ENCODE measurements around the gene TXNDC17. TPM values are rescaled to one million over a fixed set of nuclear protein-coding genes. Genes with fewer than 3 reads are reported as not detected.

TXNDC17 gene
- total RNA-seq, 2 donors from 2014 or later, result 135 to 151 TPM

DNA sequence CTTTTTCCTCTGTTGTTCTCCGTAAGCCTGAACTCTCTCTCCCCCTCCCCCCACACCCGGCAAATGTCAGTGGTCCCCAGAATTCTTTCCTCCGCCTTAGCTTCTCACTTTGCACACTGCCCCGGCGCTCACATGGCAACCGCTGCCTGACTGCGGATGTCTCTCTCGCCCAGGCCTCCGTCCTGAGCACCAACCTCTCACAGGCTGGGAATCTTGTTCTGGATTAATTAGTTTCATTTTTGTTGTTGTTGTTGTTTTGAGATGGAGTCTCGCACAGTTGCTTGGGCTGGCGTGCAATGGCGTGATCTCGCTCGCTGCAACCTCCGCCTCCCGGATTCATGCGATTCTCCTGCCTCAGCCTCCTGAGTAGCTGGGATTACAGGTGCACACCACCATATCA, 27.4 kb downstream of the TXNDC17 start:
- Mint-ChIP-seq H3K9me3 (no peaks in the 10 kb centered on the region), H3K36me3 (ENCODE audit: low read depth) (no peaks in the 10 kb centered on the region), H3K27me3 (ENCODE audit: insufficient read depth) (peaks cover 21% of the 10 kb centered on the region), H3K27ac (no peak overlapping the region), H3K4me3 (no peak overlapping the region), H3K4me1 (peaks cover 3% of the 10 kb centered on the region)
- no peaks in the 10 kb centered on the region for H3K36me3 ChIP-seq (ENCODE audit: control insufficient read depth, insufficient read depth, low read length)
- H3K4me1 ChIP-seq (ENCODE audit: control insufficient read depth, insufficient read depth, low read length), result no peaks in the 10 kb centered on the region
- TF ChIP-seq, protein P1, sequence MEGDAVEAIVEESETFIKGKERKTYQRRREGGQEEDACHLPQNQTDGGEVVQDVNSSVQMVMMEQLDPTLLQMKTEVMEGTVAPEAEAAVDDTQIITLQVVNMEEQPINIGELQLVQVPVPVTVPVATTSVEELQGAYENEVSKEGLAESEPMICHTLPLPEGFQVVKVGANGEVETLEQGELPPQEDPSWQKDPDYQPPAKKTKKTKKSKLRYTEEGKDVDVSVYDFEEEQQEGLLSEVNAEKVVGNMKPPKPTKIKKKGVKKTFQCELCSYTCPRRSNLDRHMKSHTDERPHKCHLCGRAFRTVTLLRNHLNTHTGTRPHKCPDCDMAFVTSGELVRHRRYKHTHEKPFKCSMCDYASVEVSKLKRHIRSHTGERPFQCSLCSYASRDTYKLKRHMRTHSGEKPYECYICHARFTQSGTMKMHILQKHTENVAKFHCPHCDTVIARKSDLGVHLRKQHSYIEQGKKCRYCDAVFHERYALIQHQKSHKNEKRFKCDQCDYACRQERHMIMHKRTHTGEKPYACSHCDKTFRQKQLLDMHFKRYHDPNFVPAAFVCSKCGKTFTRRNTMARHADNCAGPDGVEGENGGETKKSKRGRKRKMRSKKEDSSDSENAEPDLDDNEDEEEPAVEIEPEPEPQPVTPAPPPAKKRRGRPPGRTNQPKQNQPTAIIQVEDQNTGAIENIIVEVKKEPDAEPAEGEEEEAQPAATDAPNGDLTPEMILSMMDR (conservative IDR thresholded peaks at IDR 0.05), result no peak
- no peaks in the 10 kb centered on the region for H3K9me3 ChIP-seq (ENCODE audit: control insufficient read depth, low read length)
- 90 to 93% methylated on average over 4 to 17 of the region's 17 CpGs for WGBS, 2 experiments (ENCODE audit: insufficient coverage in 1 of 2, insufficient read length in 1 of 2)
- DNase-seq, result peak; percentile 38
- H3K9ac ChIP-seq (ENCODE audit: extremely low read depth, low read length, poor library complexity, severe bottlenecking), result no peak overlapping the region
- no peaks in the 10 kb centered on the region for H3K27me3 ChIP-seq (ENCODE audit: control insufficient read depth, insufficient read depth, low read length, poor library complexity, severe bottlenecking)
- no peak overlapping the region for H3K4me3 ChIP-seq (ENCODE audit: low read length)
- no peak overlapping the region for H3K27ac ChIP-seq (ENCODE audit: low read depth, low read length)

DNA sequence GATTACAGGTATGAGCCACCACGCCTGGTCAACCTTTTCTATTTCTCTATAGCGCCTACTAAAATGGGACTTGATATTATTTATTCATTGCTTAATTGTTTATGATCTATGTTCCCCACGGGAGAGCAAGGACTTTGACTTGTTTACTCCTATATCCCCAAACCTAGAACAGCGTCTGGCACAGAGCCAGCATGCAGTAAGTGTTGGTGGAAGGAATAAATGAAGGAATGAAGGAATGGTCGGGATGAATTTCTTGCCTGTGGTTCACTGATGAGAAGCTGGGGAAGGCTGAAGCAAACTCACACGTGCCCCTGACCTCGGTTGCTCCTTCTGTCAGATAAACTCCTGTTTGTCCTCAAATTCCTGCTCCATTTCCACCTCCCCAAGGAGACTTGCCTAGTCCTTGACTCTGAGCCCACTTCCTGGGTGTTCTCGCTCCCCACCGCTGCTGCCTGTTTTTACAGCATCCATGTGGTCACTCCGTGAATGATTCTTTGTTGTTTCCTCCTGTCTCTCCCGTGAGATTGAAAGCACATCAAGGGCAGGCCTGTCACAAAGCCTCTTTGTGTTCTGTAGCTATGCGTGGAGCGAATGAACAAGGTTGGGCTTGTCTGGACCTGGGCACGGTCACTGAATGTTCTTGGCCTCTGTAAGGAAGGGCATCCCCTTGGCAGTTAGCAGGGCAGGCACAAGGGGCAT, 28.0 kb downstream of the TXNDC17 start:
- Histone ChIP-seq H3K27ac (ENCODE audit: low read depth, low read length) (no peak overlapping the region), H3K27me3 (ENCODE audit: control insufficient read depth, insufficient read depth, low read length, poor library complexity, severe bottlenecking) (no peaks in the 10 kb centered on the region), H3K36me3 (ENCODE audit: control insufficient read depth, insufficient read depth, low read length) (no peaks in the 10 kb centered on the region), H3K9me3 (ENCODE audit: control insufficient read depth, low read length) (no peaks in the 10 kb centered on the region), H3K4me1 (ENCODE audit: control insufficient read depth, insufficient read depth, low read length) (no peaks in the 10 kb centered on the region), H3K4me3 (ENCODE audit: low read length) (no peak overlapping the region), H3K9ac (ENCODE audit: extremely low read depth, low read length, poor library complexity, severe bottlenecking) (no peak overlapping the region)
- no peak for DNase-seq
- TF ChIP-seq, protein P1 (conservative IDR thresholded peaks at IDR 0.05), result no peak
- no peak overlapping the region for H3K4me3 Mint-ChIP-seq
- WGBS, 2 experiments (ENCODE audit: insufficient coverage in 1 of 2, insufficient read length in 1 of 2), result 91 to 92% methylated on average over 9 to 13 of the region's 14 CpGs
- no peaks in the 10 kb centered on the region for H3K36me3 Mint-ChIP-seq (ENCODE audit: low read depth)
- H3K27me3 Mint-ChIP-seq (ENCODE audit: insufficient read depth), result peaks cover 21% of the 10 kb centered on the region
- peaks cover 3% of the 10 kb centered on the region for H3K4me1 Mint-ChIP-seq
- no peaks in the 10 kb centered on the region for H3K9me3 Mint-ChIP-seq
- H3K27ac Mint-ChIP-seq, result no peak overlapping the region

DNA sequence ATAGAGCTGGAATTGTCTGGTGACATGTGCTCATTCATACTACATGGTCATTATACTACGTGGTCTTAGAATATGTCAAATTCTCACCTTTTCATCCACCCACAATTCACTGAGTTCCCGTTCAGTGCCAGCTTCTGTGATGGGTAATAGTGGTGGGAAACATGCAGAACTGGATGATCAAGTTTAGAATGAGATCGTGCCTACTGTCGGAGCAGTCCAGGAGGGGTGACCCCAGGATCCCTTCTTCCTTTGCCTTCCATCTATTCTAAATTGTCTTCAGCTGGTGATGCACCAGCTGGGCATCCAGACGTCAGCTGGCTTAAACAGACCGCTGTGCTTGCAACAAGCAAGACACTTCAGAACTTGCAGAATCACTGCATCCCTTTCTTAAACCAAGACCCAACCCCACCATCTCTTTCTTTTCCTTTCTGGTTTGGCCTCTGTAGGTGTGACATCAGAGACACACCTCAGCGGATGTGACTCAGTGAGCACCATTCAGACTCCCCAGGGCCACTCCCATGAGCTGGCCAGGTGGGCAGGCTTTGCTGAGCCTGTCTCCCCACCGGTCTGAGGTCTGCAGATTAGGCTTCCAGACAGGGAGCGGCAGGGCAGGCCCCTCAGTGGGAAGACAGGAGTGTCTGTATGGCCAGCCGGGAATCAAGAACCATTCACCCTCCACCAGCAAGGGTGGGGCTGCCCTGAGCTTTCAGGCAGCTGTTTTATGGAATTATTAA, 28.8 kb downstream of the TXNDC17 start:
- WGBS, 2 experiments (ENCODE audit: insufficient coverage in 1 of 2, insufficient read length in 1 of 2), result 84 to 90% methylated on average over 5 to 9 of the region's 10 CpGs
- TF ChIP-seq, protein P1 (conservative IDR thresholded peaks at IDR 0.05), result no peak
- Mint-ChIP-seq H3K9me3 (no peaks in the 10 kb centered on the region), H3K27ac (no peak overlapping the region), H3K4me1 (peaks cover 3% of the 10 kb centered on the region), H3K27me3 (ENCODE audit: insufficient read depth) (peaks cover 21% of the 10 kb centered on the region), H3K4me3 (no peak overlapping the region), H3K36me3 (ENCODE audit: low read depth) (no peaks in the 10 kb centered on the region)
- Histone ChIP-seq H3K9me3 (ENCODE audit: control insufficient read depth, low read length) (no peaks in the 10 kb centered on the region), H3K36me3 (ENCODE audit: control insufficient read depth, insufficient read depth, low read length) (no peaks in the 10 kb centered on the region), H3K9ac (ENCODE audit: extremely low read depth, low read length, poor library complexity, severe bottlenecking) (no peak overlapping the region), H3K4me1 (ENCODE audit: control insufficient read depth, insufficient read depth, low read length) (no peaks in the 10 kb centered on the region), H3K27me3 (ENCODE audit: control insufficient read depth, insufficient read depth, low read length, poor library complexity, severe bottlenecking) (no peaks in the 10 kb centered on the region), H3K27ac (ENCODE audit: low read depth, low read length) (no peak overlapping the region), H3K4me3 (ENCODE audit: low read length) (no peak overlapping the region)
- DNase-seq, result peak; percentile 61

Data from endodermal cell (in vitro differentiated cells).